ENCODE results near the gene OTOG.

DNA sequence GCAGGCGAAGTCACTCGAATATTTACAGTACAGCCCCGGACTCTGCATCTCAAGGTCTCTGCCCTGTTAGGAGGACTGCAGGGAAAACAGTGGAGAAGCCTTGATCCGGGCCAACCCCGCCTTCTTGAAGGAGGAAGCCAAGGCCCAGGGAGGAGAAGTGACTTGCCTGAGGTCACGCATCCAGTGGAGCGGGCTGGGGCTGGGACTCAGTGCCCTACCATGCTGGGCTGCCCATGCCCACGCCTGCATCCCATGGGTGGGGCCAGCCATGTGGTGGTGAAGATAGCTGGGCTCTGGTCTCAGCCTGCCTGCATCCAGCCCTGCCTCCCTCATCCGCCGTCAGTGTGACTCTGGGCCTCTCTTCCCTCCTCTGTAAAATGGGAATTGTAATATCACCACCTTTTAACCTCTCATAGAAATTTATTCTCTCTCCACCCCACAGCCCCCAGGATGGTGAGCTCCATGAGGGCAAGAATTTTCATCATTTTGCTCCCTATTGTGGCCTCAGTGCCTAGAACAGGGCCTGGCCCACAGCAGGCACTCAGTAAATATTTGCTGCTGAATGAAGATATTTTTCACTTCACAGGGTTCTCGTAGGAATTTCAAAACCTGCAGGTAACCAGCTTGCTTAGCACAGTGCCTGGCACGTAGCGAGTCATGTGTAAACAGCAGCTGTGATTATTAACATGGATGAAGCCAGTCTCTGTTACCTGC is 57.3 kb downstream of the OTOG start:
- TF ChIP-seq, protein P1, sequence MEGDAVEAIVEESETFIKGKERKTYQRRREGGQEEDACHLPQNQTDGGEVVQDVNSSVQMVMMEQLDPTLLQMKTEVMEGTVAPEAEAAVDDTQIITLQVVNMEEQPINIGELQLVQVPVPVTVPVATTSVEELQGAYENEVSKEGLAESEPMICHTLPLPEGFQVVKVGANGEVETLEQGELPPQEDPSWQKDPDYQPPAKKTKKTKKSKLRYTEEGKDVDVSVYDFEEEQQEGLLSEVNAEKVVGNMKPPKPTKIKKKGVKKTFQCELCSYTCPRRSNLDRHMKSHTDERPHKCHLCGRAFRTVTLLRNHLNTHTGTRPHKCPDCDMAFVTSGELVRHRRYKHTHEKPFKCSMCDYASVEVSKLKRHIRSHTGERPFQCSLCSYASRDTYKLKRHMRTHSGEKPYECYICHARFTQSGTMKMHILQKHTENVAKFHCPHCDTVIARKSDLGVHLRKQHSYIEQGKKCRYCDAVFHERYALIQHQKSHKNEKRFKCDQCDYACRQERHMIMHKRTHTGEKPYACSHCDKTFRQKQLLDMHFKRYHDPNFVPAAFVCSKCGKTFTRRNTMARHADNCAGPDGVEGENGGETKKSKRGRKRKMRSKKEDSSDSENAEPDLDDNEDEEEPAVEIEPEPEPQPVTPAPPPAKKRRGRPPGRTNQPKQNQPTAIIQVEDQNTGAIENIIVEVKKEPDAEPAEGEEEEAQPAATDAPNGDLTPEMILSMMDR (conservative IDR thresholded peaks at IDR 0.05; ENCODE audit: low read length), result no peak
- TF ChIP-seq EZH2phosphoT487 (IDR thresholded peaks at IDR 0.05; ENCODE audit: borderline replicate concordance), result no peak
